Mesenchymal stem cell (in vitro differentiated cells and primary cell): Measurements from ENCODE around the gene RASSF10.

ENCODE experiments used
- DNase-seq: peaks from one replicate; pipeline ENCODE4 v3.0.0-alpha.2; 2013
- H2AFZ ChIP-seq: one replicate; pipeline ENCODE4 v1.6.1; 2013; ENCODE audit warnings: low read depth, mild to moderate bottlenecking, control low read depth, inconsistent platforms, low read length, moderate library complexity
- H2AK5ac ChIP-seq: 2 replicates; pipeline ENCODE4 v1.6.1; 2013; ENCODE audit warnings: low read length, moderate library complexity, mild to moderate bottlenecking, inconsistent platforms; ENCODE audit not compliant: severe bottlenecking
- H2BK120ac ChIP-seq: one replicate; pipeline ENCODE4 v1.6.1; 2013; ENCODE audit warnings: low read depth, mild to moderate bottlenecking, inconsistent platforms, low read length, moderate library complexity
- H2BK12ac ChIP-seq, 2 experiments: one replicate each; pipeline ENCODE4 v1.6.1; 2013; ENCODE audit warnings: inconsistent platforms in 2 of 2, low read length in 2 of 2, mild to moderate bottlenecking in 2 of 2, moderate library complexity in 2 of 2, control low read depth in 1 of 2
- H2BK15ac ChIP-seq: one replicate; pipeline ENCODE4 v1.6.1; 2013; ENCODE audit warnings: mild to moderate bottlenecking, low read depth, inconsistent platforms; ENCODE audit not compliant: poor library complexity, severe bottlenecking
- H2BK5ac ChIP-seq: 2 replicates; pipeline ENCODE4 v1.6.1; 2013; ENCODE audit warnings: low read depth, mild to moderate bottlenecking, low read length, control low read depth, inconsistent platforms; ENCODE audit not compliant: poor library complexity, severe bottlenecking
- H3K14ac ChIP-seq, 2 experiments: one replicate each; pipeline ENCODE4 v1.6.1; 2013; ENCODE audit warnings: inconsistent platforms in 2 of 2, low read length in 2 of 2, control low read depth in 1 of 2, mild to moderate bottlenecking in 1 of 2, moderate library complexity in 1 of 2
- H3K18ac ChIP-seq, 2 experiments: one replicate each; pipeline ENCODE4 v1.6.1; 2013; ENCODE audit warnings: inconsistent platforms in 2 of 2, low read length in 2 of 2, control low read depth in 1 of 2, low read depth in 1 of 2, mild to moderate bottlenecking in 1 of 2
- H3K23ac ChIP-seq, 2 experiments: one replicate each; pipeline ENCODE4 v1.6.1; 2013; ENCODE audit warnings: inconsistent platforms in 2 of 2, low read length in 2 of 2, mild to moderate bottlenecking in 2 of 2, moderate library complexity in 2 of 2, control low read depth in 1 of 2
- H3K27ac ChIP-seq: 2 replicates; pipeline ENCODE4 v1.5.1; 2013; ENCODE audit warnings: mild to moderate bottlenecking, moderate library complexity, low read length, control low read depth, inconsistent platforms; ENCODE audit not compliant: poor library complexity, severe bottlenecking
- H3K27me3 ChIP-seq, 2 experiments: 2 replicates each; pipeline versions ENCODE4 v1.6.1 to v1.7.0; 2013; ENCODE audit warnings: low read length in 2 of 2, mild to moderate bottlenecking in 2 of 2, moderate library complexity in 2 of 2, control low read depth in 1 of 2, inconsistent platforms in 1 of 2; ENCODE audit not compliant: control insufficient read depth in 1 of 2, insufficient read depth in 1 of 2
- H3K36me3 ChIP-seq, 2 experiments: 2 replicates each; pipeline versions ENCODE4 v1.6.1 to v1.7.0; 2013; ENCODE audit warnings: low read length in 2 of 2, control low read depth in 1 of 2, inconsistent platforms in 1 of 2, low read depth in 1 of 2, mild to moderate bottlenecking in 1 of 2; ENCODE audit not compliant: insufficient read depth in 2 of 2, control insufficient read depth in 1 of 2
- H3K4ac ChIP-seq, 2 experiments: one replicate each; pipeline ENCODE4 v1.6.1; 2013; ENCODE audit warnings: inconsistent platforms in 2 of 2, low read length in 2 of 2, mild to moderate bottlenecking in 2 of 2, moderate library complexity in 2 of 2, control low read depth in 1 of 2, low read depth in 1 of 2
- H3K4me1 ChIP-seq: 2 replicates; pipeline ENCODE4 v1.6.1; 2013; ENCODE audit warnings: low read depth, low read length, control low read depth; ENCODE audit not compliant: control insufficient read depth, insufficient read depth
- H3K4me2 ChIP-seq: 2 replicates; pipeline ENCODE4 v1.6.1; 2013; ENCODE audit warnings: low read length, mild to moderate bottlenecking, inconsistent platforms; ENCODE audit not compliant: poor library complexity, severe bottlenecking
- H3K4me3 ChIP-seq, 2 experiments: 2 replicates each; pipeline versions ENCODE4 v1.5.1 to v1.7.0; 2013; ENCODE audit warnings: low read length in 2 of 2, mild to moderate bottlenecking in 2 of 2, control low read depth in 1 of 2, low read depth in 1 of 2; ENCODE audit not compliant: insufficient read depth in 1 of 2
- H3K79me1 ChIP-seq: replicated peaks from 2 replicates; pipeline ENCODE4 v1.6.1; 2013; ENCODE audit warnings: mild to moderate bottlenecking, control low read depth, low read length, inconsistent platforms; ENCODE audit not compliant: poor library complexity, severe bottlenecking
- H3K9ac ChIP-seq: 2 replicates; pipeline ENCODE4 v1.7.0; 2013; ENCODE audit warnings: mild to moderate bottlenecking, low read length, moderate library complexity
- H3K9me3 ChIP-seq: 2 replicates; pipeline ENCODE4 v1.7.0; 2013; ENCODE audit warnings: mild to moderate bottlenecking, low read length; ENCODE audit not compliant: control insufficient read depth
- H4K8ac ChIP-seq: one replicate; pipeline ENCODE4 v1.6.1; 2013; ENCODE audit warnings: inconsistent platforms, mild to moderate bottlenecking, low read length, moderate library complexity
- H4K91ac ChIP-seq: one replicate; pipeline ENCODE4 v1.6.1; 2013; ENCODE audit warnings: mild to moderate bottlenecking, low read length, inconsistent platforms
- WGBS: methylation state at CpG from one replicate; pipeline ENCODE4 v1.1.7; 2013; ENCODE audit warnings: mixed read lengths; 5-methylcytosine and 5-hydroxymethylcytosine counted together

RASSF10 gene

DNA sequence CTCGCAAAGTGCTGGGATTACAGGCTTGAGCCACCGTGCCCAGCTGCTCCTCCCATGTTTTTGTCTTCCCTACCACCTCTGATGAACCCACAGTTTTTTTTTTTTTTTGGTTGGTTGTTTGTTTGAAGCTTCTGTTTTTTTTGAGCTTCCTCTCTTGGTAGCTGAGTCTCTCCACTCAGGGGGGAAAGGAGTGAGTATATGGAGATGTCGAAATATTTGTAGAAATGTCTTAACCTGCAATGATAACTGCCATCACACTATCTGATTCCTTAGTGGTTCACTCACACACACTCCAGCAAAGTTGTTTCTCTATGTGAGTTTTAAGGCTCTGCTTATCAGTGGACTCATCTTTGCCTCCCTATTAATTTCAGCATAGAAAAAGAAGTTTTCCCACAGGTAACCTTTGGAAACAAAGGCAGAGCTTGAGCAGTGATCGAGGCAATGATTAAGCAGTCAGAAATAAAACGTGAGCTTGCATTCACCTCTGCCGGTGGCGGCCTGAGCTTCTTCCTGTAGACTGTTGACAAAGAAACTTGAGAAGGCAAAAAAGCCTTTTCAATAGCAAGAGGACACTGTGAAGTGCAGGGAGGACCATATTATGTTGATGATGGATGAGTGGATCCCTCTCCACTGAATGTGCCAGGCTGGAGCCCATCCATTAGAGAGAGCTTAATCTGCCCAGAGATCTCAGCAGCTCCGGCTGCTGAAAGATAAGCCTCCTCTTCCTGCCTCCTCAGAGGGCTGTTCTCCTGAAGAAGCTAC lies 29.0 kb upstream of the RASSF10 start:
- Histone ChIP-seq H2AFZ (no peak overlapping the region), H3K23ac (no peak overlapping the region), H3K18ac (no peak overlapping the region), H3K9me3 (peaks cover 4% of the 10 kb centered on the region), H3K4ac (no peak overlapping the region), H2BK5ac (no peak overlapping the region), H4K91ac (no peak overlapping the region), H2BK15ac (no peak overlapping the region), H2BK120ac (no peak overlapping the region), H2BK12ac (no peak overlapping the region), H2AK5ac (no peak overlapping the region), H3K79me1 (no peaks in the 10 kb centered on the region), H3K4me2 (no peak overlapping the region), H3K36me3 (no peaks in the 10 kb centered on the region), H4K8ac (no peak overlapping the region), H3K27me3 (peaks cover 0 to 36% of the 10 kb centered on the region in 2 experiments), H3K4me1 (peaks cover 4% of the 10 kb centered on the region), H3K9ac (no peak overlapping the region), H3K27ac (no peak overlapping the region), H3K14ac (no peak overlapping the region), H3K4me3 (no peak overlapping the region)
- DNase-seq = no peak
- 59% methylated on average over 6 of the region's 8 CpGs for whole genome bisulfite sequencing

DNA sequence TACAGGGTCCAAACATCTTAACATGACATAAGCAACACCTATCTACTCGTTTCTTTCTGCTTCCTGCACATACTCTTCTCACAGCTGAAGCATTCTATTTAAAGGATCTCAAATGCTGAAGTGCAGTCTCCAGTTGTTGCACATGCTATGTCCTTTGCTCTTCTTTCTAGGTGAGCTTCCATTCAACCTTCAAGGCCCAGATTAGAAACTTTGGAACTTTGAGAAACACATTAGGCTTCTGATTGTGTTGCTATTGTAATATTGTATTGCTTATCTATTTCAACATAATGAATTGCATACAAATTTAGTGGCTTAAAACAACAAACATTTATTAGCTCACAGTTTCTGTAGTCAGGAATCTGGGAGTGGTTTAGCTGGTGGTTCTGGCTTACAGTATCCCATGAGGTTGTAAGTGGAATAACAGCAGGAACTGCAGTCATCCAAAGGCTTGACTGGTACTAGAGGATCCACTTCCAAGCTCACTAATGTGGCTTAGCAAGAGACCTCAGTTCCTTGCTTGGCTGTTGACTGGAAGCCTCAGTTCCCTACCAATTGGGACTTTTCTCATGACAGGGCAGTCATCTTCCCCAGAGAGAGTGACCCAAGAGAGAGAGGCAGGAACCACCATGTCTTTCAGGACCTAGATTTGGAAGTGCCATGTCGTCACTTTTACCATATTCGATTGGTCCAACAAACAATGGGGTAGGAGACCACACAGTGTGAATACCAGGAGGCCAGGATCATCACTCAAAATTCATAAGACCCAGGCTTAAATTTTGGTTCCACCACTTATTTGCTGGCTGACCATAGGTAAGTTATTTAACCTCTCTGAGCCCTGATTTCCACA lies 27.2 kb upstream of the RASSF10 start:
- Histone ChIP-seq H3K18ac (no peak overlapping the region), H3K9ac (no peak overlapping the region), H2BK5ac (no peak overlapping the region), H4K8ac (no peak overlapping the region), H3K4me1 (peaks cover 4% of the 10 kb centered on the region), H4K91ac (no peak overlapping the region), H3K4me3 (no peak overlapping the region), H3K4me2 (no peak overlapping the region), H3K27ac (no peak overlapping the region), H3K14ac (no peak overlapping the region), H2BK12ac (no peak overlapping the region), H2BK120ac (no peak overlapping the region), H3K23ac (no peak overlapping the region), H3K79me1 (no peaks in the 10 kb centered on the region), H2AK5ac (no peak overlapping the region), H2AFZ (no peak overlapping the region), H3K36me3 (no peaks in the 10 kb centered on the region), H3K4ac (no peak overlapping the region), H2BK15ac (no peak overlapping the region), H3K27me3 (peaks cover 0 to 27% of the 10 kb centered on the region in 2 experiments), H3K9me3 (no peaks in the 10 kb centered on the region)
- DNase-seq = no peak
- 74% methylated on average over 3 of the region's 3 CpGs for WGBS

GRCh38 chr11:12983336-12983735 lies 25.8 kb upstream of the RASSF10 start:
- no peak overlapping the region for H3K9ac ChIP-seq
- H4K8ac ChIP-seq = no peak overlapping the region
- H2BK15ac ChIP-seq = no peak overlapping the region
- no peak overlapping the region for H2BK5ac ChIP-seq
- no peak for DNase-seq
- no peak overlapping the region for H3K4ac ChIP-seq
- no peak overlapping the region for H3K18ac ChIP-seq
- 87% methylated on average over 7 of the region's 7 CpGs for WGBS
- no peaks in the 10 kb centered on the region for H3K9me3 ChIP-seq
- H3K23ac ChIP-seq = no peak overlapping the region
- peaks cover 4% of the 10 kb centered on the region for H3K4me1 ChIP-seq
- no peaks in the 10 kb centered on the region for H3K79me1 ChIP-seq
- no peak overlapping the region for H3K27ac ChIP-seq
- H3K14ac ChIP-seq = no peak overlapping the region
- no peak overlapping the region for H2AK5ac ChIP-seq
- no peak overlapping the region for H3K4me2 ChIP-seq
- H2BK120ac ChIP-seq = no peak overlapping the region
- H2AFZ ChIP-seq = no peak overlapping the region
- H2BK12ac ChIP-seq = no peak overlapping the region
- H3K36me3 ChIP-seq = no peaks in the 10 kb centered on the region
- H3K4me3 ChIP-seq = no peak overlapping the region
- H3K27me3 ChIP-seq = peaks cover 0 to 27% of the 10 kb centered on the region in 2 experiments
- no peak overlapping the region for H4K91ac ChIP-seq

GRCh38 chr11:12986194-12986898 lies 22.8 kb upstream of the RASSF10 start:
- WGBS = over 99% methylated on average over 6 of the region's 8 CpGs

More at GRCh38 chr11:12986194-12986898, 22.8 kb upstream of the RASSF10 start:
- Histone ChIP-seq H3K36me3 (no peaks in the 10 kb centered on the region), H3K9me3 (no peaks in the 10 kb centered on the region), H2BK12ac (no peak overlapping the region), H3K14ac (no peak overlapping the region), H4K8ac (no peak overlapping the region), H3K4me1 (no peaks in the 10 kb centered on the region), H2AK5ac (no peak overlapping the region), H4K91ac (no peak overlapping the region), H3K23ac (no peak overlapping the region), H3K79me1 (no peaks in the 10 kb centered on the region), H3K18ac (no peak overlapping the region), H3K27ac (no peak overlapping the region), H3K4ac (no peak overlapping the region), H3K9ac (no peak overlapping the region), H2AFZ (no peak overlapping the region), H2BK120ac (no peak overlapping the region), H2BK5ac (no peak overlapping the region), H3K4me3 (no peak overlapping the region), H2BK15ac (no peak overlapping the region), H3K4me2 (no peak overlapping the region), H3K27me3 (peaks cover 0 to 13% of the 10 kb centered on the region in 2 experiments)
- DNase-seq = no peak
